CD8-positive, alpha-beta memory T cell (primary cell): ENCODE data around the gene KLF7. TPM values are rescaled to one million over a fixed set of nuclear protein-coding genes. Genes with fewer than 3 reads are reported as not detected.
"Not testable (repeated sequence)": the region's sequence is repeated elsewhere in the genome, so short reads cannot be mapped to it uniquely, and the experiment has no call there.

ENCODE experiments used
- CTCF ChIA-PET: fragments of 350-600 bp; sonication (Branson Sonifier 250); formaldehyde crosslinking; loops from one replicate; lab custom pipeline; 2021; ENCODE audit warnings: antibody characterized with exemption; lab: Charles Lee
- POLR2A ChIA-PET: fragments of 350-600 bp; sonication (Branson Sonifier 250); formaldehyde crosslinking; loops from one replicate; lab custom pipeline; 2021; ENCODE audit warnings: antibody characterized with exemption; lab: Charles Lee
- DNase-seq, 5 donors: peaks; one replicate each; pipeline versions ENCODE4 v3.0.0 to v3.0.0-alpha.2; 2020 to 2022; ENCODE audit warnings: mixed read lengths in 1 of 5
- H3K27ac ChIP-seq: one replicate; pipeline ENCODE4 v1.7.0; 2013; ENCODE audit warnings: low read depth, mild to moderate bottlenecking, low read length, moderate library complexity
- H3K27me3 ChIP-seq: 2 replicates; pipeline ENCODE4 v1.7.0; 2013; ENCODE audit warnings: low read length, mild to moderate bottlenecking; ENCODE audit not compliant: insufficient read depth, poor library complexity, severe bottlenecking
- H3K36me3 ChIP-seq: 2 replicates; pipeline ENCODE4 v1.7.0; 2013; ENCODE audit warnings: mild to moderate bottlenecking, low read length, moderate library complexity; ENCODE audit not compliant: insufficient read depth
- H3K4me1 ChIP-seq: 2 replicates; pipeline ENCODE4 v1.7.0; 2013; ENCODE audit warnings: mild to moderate bottlenecking, low read length, moderate library complexity; ENCODE audit not compliant: insufficient read depth
- H3K4me3 ChIP-seq: 2 replicates; pipeline ENCODE4 v1.7.0; 2013; ENCODE audit warnings: mild to moderate bottlenecking, low read length
- H3K9me3 ChIP-seq: 2 replicates; pipeline ENCODE4 v1.7.0; 2013; ENCODE audit warnings: mild to moderate bottlenecking, low read length
- H3K27ac Mint-ChIP-seq, 8 donors: one replicate each; pipeline ENCODE4 v1.8.0; 2020 to 2021; ENCODE audit warnings: mixed read lengths in 8 of 8, mild to moderate bottlenecking in 6 of 8, inconsistent platforms in 3 of 8, moderate library complexity in 3 of 8
- H3K27me3 Mint-ChIP-seq, 2 donors: one replicate each; pipeline ENCODE4 v1.8.0; 2020 to 2021; ENCODE audit warnings: mixed read lengths in 2 of 2, mild to moderate bottlenecking in 1 of 2, moderate library complexity in 1 of 2
- H3K36me3 Mint-ChIP-seq, 3 donors: one replicate each; pipeline ENCODE4 v1.8.0; 2020 to 2021; ENCODE audit warnings: mixed read lengths in 3 of 3, inconsistent platforms in 1 of 3, mild to moderate bottlenecking in 1 of 3
- H3K4me1 Mint-ChIP-seq, 3 donors: one replicate each; pipeline ENCODE4 v1.8.0; 2020 to 2021; ENCODE audit warnings: mixed read lengths in 3 of 3, inconsistent platforms in 1 of 3, mild to moderate bottlenecking in 1 of 3
- H3K4me3 Mint-ChIP-seq, 7 donors: one replicate each; pipeline ENCODE4 v1.8.0; 2020 to 2021; ENCODE audit warnings: mixed read lengths in 7 of 7, mild to moderate bottlenecking in 6 of 7, moderate library complexity in 4 of 7, inconsistent platforms in 2 of 7
- H3K9me3 Mint-ChIP-seq, 5 donors: one replicate each; pipeline ENCODE4 v1.8.0; 2020 to 2022; ENCODE audit warnings: mixed read lengths in 5 of 5, mild to moderate bottlenecking in 3 of 5, moderate library complexity in 2 of 5, inconsistent platforms in 1 of 5
- polyA plus RNA-seq: library from polyadenylated mRNA; unstranded; fragments of 300-500 nt; fragmentation: Illumina TruSeq; gene quantifications from one replicate; pipeline ENCODE4 v1.2.3, GENCODE V29; 2021
- total RNA-seq, 2 experiments: library from RNA; stranded (reverse); gene quantifications; one replicate each; pipeline ENCODE4 v1.2.3, GENCODE V29; 2021

Gene KLF7
- total and polyA plus RNA-seq, 3 experiments from 2014 or later, result 6.4 to 12.1 (median 6.7) TPM

DNA sequence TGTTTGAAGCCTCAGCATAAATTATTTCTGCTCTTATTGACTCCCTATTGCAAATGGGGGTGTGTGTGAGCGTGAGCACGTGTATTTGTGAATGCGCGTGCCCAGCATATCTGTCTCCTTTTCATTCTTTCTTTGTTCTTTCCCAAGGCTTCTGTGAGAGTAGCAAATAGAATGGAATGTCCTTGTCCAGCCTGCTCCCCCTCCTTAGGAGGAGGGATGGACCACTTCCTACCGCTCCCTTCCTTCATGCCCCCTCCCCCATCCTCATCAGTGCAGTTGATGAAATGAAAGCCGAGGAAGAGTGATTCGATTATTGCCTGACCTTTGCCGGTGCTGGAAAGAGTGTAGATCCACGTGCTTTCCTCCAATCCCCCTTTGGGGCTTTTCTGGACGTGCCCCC lies 124.5 kb downstream of the KLF7 start:
- peaks cover 10 to 14% of the 10 kb centered on the region in 2 donors for H3K27me3 Mint-ChIP-seq
- no peaks in the 10 kb centered on the region for H3K36me3 Mint-ChIP-seq
- ChIA-PET CTCF (no interaction called here), POLR2A (no interaction called here)
- H3K4me3 Mint-ChIP-seq, result no peak overlapping the region
- H3K27me3 ChIP-seq, result no peaks in the 10 kb centered on the region
- H3K9me3 Mint-ChIP-seq, result no peaks in the 10 kb centered on the region
- no peaks in the 10 kb centered on the region for H3K4me1 ChIP-seq
- H3K27ac ChIP-seq, result no peak overlapping the region
- H3K4me3 ChIP-seq, result no peak overlapping the region
- no peak overlapping the region for H3K27ac Mint-ChIP-seq
- H3K36me3 ChIP-seq, result no peaks in the 10 kb centered on the region
- H3K4me1 Mint-ChIP-seq, result no peaks in the 10 kb centered on the region
- H3K9me3 ChIP-seq, result no peaks in the 10 kb centered on the region
- no peak for DNase-seq

DNA sequence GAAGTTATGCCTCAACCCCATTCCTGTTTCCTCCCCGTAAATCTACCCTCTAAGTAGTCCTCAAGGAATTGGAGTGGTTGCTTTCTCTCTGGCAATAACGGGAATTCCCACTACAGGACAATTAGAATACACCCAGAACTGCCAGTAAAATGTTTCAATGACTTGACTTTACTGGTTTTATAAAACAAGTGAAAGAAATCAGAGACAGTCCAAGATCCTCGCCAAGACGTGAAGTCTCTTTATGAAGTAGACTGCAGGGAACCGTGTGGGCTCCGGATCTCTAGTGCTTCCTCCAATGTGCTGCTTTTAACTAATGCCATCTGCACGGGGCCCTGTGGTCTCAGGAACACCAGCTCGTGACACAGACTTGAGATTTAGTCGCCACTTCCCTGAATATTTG lies 125.1 kb downstream of the KLF7 start:
- no peak overlapping the region for H3K4me3 ChIP-seq
- Mint-ChIP-seq H3K9me3 (no peaks in the 10 kb centered on the region), H3K36me3 (no peaks in the 10 kb centered on the region), H3K27ac (no peak overlapping the region), H3K27me3 (peaks cover 10 to 14% of the 10 kb centered on the region in 2 donors), H3K4me1 (no peaks in the 10 kb centered on the region), H3K4me3 (no peak overlapping the region)
- H3K27me3 ChIP-seq, result no peaks in the 10 kb centered on the region
- DNase-seq, result no peak
- ChIA-PET POLR2A (no interaction called here), CTCF (no interaction called here)
- H3K36me3 ChIP-seq, result no peaks in the 10 kb centered on the region
- H3K9me3 ChIP-seq, result no peaks in the 10 kb centered on the region
- H3K27ac ChIP-seq, result no peak overlapping the region
- H3K4me1 ChIP-seq, result no peaks in the 10 kb centered on the region

GRCh38 chr2:207039225-207039624 lies 126.5 kb downstream of the KLF7 start:
- DNase-seq, result no peak
- peaks cover 7 to 14% of the 10 kb centered on the region in 2 donors for H3K27me3 Mint-ChIP-seq
- Histone ChIP-seq H3K36me3 (no peaks in the 10 kb centered on the region), H3K4me1 (no peaks in the 10 kb centered on the region), H3K27me3 (no peaks in the 10 kb centered on the region), H3K9me3 (no peaks in the 10 kb centered on the region), H3K4me3 (no peak overlapping the region), H3K27ac (no peak overlapping the region)
- no peaks in the 10 kb centered on the region for H3K36me3 Mint-ChIP-seq
- ChIA-PET POLR2A (no interaction called here), CTCF (no interaction called here)
- peaks cover 0 to under 1% (median 0%) of the 10 kb centered on the region in 5 donors for H3K9me3 Mint-ChIP-seq
- H3K27ac Mint-ChIP-seq, result no peak overlapping the region
- H3K4me3 Mint-ChIP-seq, result no peak overlapping the region
- no peaks in the 10 kb centered on the region for H3K4me1 Mint-ChIP-seq

- Mint-ChIP-seq H3K27ac (no peak overlapping the region), H3K36me3 (no peaks in the 10 kb centered on the region), H3K27me3 (peaks cover 3 to 14% of the 10 kb centered on the region in 2 donors), H3K4me3 (no peak overlapping the region), H3K9me3 (peaks cover 0 to 10% (median 4%) of the 10 kb centered on the region in 5 donors), H3K4me1 (no peaks in the 10 kb centered on the region)
- Histone ChIP-seq H3K27me3 (no peaks in the 10 kb centered on the region), H3K4me3 (no peak overlapping the region), H3K4me1 (no peaks in the 10 kb centered on the region), H3K9me3 (no peaks in the 10 kb centered on the region), H3K36me3 (no peaks in the 10 kb centered on the region), H3K27ac (no peak overlapping the region)
- DNase-seq, result no peak
- CTCF ChIA-PET, result no interaction called here
- POLR2A ChIA-PET, result no interaction called here
Measured at GRCh38 chr2:207038299-207038698, 127.4 kb downstream of the KLF7 start.

DNA sequence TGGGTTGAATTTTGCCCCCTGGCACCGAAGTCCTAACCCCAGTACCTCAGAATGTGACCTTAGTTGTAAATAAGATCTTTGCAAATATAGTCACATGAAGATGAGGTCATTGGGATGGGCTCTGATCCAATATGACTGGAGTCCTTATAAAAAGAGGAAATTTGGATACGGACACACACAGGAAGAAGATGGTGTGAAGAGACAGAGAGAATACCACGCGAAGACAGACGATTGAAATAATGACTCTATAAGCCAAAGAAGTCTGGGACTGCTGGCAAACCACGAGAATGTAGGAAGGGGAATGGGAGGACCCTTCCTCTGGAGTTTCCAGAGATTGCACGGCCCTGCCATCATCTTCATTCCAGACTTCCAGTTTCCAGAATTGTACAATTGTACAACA lies 127.9 kb downstream of the KLF7 start:
- ChIA-PET CTCF (no interaction called here), POLR2A (no interaction called here)
- no peak overlapping the region for H3K27ac ChIP-seq
- no peak overlapping the region for H3K4me3 ChIP-seq
- Mint-ChIP-seq H3K36me3 (no peaks in the 10 kb centered on the region), H3K27me3 (peaks cover 3 to 14% of the 10 kb centered on the region in 2 donors), H3K27ac (no peak overlapping the region), H3K9me3 (peaks cover 0 to 11% (median 4%) of the 10 kb centered on the region in 5 donors), H3K4me1 (no peaks in the 10 kb centered on the region), H3K4me3 (no peak overlapping the region)
- no peaks in the 10 kb centered on the region for H3K36me3 ChIP-seq
- no peaks in the 10 kb centered on the region for H3K4me1 ChIP-seq
- H3K9me3 ChIP-seq, result no peaks in the 10 kb centered on the region
- DNase-seq, result no peak
- no peaks in the 10 kb centered on the region for H3K27me3 ChIP-seq

DNA sequence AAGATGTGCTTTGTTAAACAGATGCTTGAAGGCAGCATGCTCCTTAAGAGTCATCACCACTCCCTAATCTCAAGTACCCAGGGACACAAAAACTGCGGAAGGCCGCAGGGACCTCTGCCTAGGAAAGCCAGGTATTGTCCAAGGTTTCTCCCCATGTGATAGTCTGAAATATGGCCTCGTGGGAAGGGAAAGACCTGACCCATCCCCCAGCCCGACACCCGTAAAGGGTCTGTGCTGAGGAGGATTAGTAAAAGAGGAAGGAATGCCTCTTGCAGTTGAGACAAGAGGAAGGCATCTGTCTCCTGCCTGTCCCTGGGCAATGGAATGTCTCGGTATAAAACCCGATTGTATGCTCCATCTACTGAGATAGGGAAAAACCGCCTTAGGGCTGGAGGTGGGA lies 128.7 kb downstream of the KLF7 start:
- H3K4me3 Mint-ChIP-seq, result not testable (repeated sequence)

DNA sequence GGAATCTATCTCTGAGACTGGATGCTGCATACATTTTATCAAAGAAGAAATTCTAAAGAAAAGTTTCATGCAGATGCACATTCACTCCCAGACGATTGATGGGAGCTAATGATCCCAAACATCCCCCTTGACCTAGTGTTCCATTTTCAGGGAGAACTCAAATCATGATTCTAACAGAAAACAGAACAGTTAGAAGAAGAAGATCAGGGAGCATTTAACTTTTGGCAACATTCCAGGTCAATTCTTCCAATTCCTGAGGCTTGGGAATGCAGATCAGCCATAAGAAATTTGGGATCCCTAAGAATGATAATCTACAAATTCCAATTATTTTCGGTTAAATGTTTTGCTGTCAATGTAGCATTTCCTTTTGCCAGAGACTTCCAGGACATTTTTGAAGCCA lies 129.9 kb downstream of the KLF7 start:
- H3K4me3 ChIP-seq, result no peak overlapping the region
- no peaks in the 10 kb centered on the region for H3K27me3 ChIP-seq
- ChIA-PET CTCF (no interaction called here), POLR2A (no interaction called here)
- Mint-ChIP-seq H3K4me3 (no peak overlapping the region), H3K36me3 (no peaks in the 10 kb centered on the region), H3K9me3 (peaks cover 0 to 11% (median 4%) of the 10 kb centered on the region in 5 donors), H3K4me1 (no peaks in the 10 kb centered on the region), H3K27ac (no peak overlapping the region), H3K27me3 (peaks cover 3 to 8% of the 10 kb centered on the region in 2 donors)
- H3K27ac ChIP-seq, result no peak overlapping the region
- no peaks in the 10 kb centered on the region for H3K4me1 ChIP-seq
- no peaks in the 10 kb centered on the region for H3K36me3 ChIP-seq
- DNase-seq, result no peak
- no peaks in the 10 kb centered on the region for H3K9me3 ChIP-seq

More for the DNA sequence above, 128.7 kb downstream of the KLF7 start:
- CTCF ChIA-PET, H3K4me3 ChIP-seq, H3K9me3 ChIP-seq, H3K27ac ChIP-seq, DNase-seq, H3K4me1 ChIP-seq, H3K36me3 ChIP-seq, H3K27me3 ChIP-seq, H3K27ac Mint-ChIP-seq, H3K4me1 Mint-ChIP-seq, H3K36me3 Mint-ChIP-seq, POLR2A ChIA-PET: not testable (repeated sequence)
- H3K9me3 Mint-ChIP-seq, result peaks cover 0 to 11% (median 4%) of the 10 kb centered on the region in 5 donors
- H3K27me3 Mint-ChIP-seq, result peaks cover 3 to 13% of the 10 kb centered on the region in 2 donors

DNA sequence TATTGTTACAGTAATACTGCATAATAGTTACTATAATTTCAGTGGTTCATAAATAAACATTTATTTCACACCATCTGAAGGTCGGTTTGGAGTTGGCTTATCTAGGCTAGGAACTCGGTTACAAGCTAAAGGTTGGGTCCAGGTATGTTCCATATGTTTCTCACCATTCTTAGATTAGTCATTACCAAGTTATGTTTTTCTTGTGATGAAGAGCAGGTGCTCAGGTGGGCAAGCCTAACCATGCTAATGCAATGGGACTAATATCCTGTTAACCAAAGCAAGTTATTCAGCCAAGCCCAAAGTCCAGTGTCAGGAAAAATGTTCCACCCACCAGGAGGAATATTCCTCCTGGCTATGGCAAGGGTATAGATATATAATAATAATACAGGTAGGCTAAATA lies 133.3 kb downstream of the KLF7 start:
- no peak overlapping the region for H3K4me3 ChIP-seq
- peaks cover 0 to 11% (median 4%) of the 10 kb centered on the region in 5 donors for H3K9me3 Mint-ChIP-seq
- H3K36me3 ChIP-seq, result no peaks in the 10 kb centered on the region
- no peak overlapping the region for H3K27ac ChIP-seq
- DNase-seq, result no peak
- H3K9me3 ChIP-seq, result no peaks in the 10 kb centered on the region
- no peak overlapping the region for H3K4me3 Mint-ChIP-seq
- peaks cover 0 to 1% of the 10 kb centered on the region in 2 donors for H3K27me3 Mint-ChIP-seq
- no peaks in the 10 kb centered on the region for H3K36me3 Mint-ChIP-seq
- no peak overlapping the region for H3K27ac Mint-ChIP-seq
- no peaks in the 10 kb centered on the region for H3K4me1 ChIP-seq
- no peaks in the 10 kb centered on the region for H3K27me3 ChIP-seq
- H3K4me1 Mint-ChIP-seq, result no peaks in the 10 kb centered on the region
- ChIA-PET CTCF (no interaction called here), POLR2A (no interaction called here)
